Large intestine (tissue), 3 donors: ENCODE results near the gene RPAP2. TPM values are rescaled to one million over a fixed set of nuclear protein-coding genes. Genes with fewer than 3 reads are reported as not detected.
A peak's percentile ranks its signal among the peaks of the same experiment; 100 is the strongest.
"Not testable (repeated sequence)": the region's sequence is repeated elsewhere in the genome, so short reads cannot be mapped to it uniquely, and the experiment has no call there.

Experiments
- DNase-seq, 2 donors: peaks; one replicate each; pipeline versions ENCODE4 v3.0.0 to v3.0.0-alpha.2; 2013
- H3K27ac ChIP-seq: one replicate; pipeline ENCODE4 v1.5.1; 2013; ENCODE audit warnings: low read length
- H3K27me3 ChIP-seq: 2 replicates; pipeline ENCODE4 v1.6.1; 2013; ENCODE audit warnings: low read length; ENCODE audit not compliant: control insufficient read depth, insufficient read depth
- H3K36me3 ChIP-seq: 2 replicates; pipeline ENCODE4 v1.6.1; 2013; ENCODE audit warnings: low read length; ENCODE audit not compliant: control insufficient read depth, insufficient read depth
- H3K4me1 ChIP-seq: one replicate; pipeline ENCODE4 v1.6.1; 2013; ENCODE audit warnings: low read length; ENCODE audit not compliant: control insufficient read depth, insufficient read depth
- H3K4me3 ChIP-seq: one replicate; pipeline ENCODE4 v1.5.1; 2013; ENCODE audit warnings: low read length
- H3K9me3 ChIP-seq: one replicate; pipeline ENCODE4 v1.6.1; 2013; ENCODE audit warnings: mild to moderate bottlenecking, low read depth, low read length, moderate library complexity; ENCODE audit not compliant: control insufficient read depth
- WGBS: methylation state at CpG from one replicate; pipeline ENCODE4 v1.1.5; 2013; ENCODE audit warnings: low lambda C conversion rate; ENCODE audit not compliant: insufficient coverage; 5-methylcytosine and 5-hydroxymethylcytosine counted together
- polyA plus RNA-seq: library from polyadenylated mRNA; unstranded; fragments of 120-200 nt; gene quantifications from one replicate; pipeline ENCODE4 v1.2.1, GENCODE V29; 2013

Gene RPAP2
- polyA plus RNA-seq, 1 donor = 21.8 TPM

DNA sequence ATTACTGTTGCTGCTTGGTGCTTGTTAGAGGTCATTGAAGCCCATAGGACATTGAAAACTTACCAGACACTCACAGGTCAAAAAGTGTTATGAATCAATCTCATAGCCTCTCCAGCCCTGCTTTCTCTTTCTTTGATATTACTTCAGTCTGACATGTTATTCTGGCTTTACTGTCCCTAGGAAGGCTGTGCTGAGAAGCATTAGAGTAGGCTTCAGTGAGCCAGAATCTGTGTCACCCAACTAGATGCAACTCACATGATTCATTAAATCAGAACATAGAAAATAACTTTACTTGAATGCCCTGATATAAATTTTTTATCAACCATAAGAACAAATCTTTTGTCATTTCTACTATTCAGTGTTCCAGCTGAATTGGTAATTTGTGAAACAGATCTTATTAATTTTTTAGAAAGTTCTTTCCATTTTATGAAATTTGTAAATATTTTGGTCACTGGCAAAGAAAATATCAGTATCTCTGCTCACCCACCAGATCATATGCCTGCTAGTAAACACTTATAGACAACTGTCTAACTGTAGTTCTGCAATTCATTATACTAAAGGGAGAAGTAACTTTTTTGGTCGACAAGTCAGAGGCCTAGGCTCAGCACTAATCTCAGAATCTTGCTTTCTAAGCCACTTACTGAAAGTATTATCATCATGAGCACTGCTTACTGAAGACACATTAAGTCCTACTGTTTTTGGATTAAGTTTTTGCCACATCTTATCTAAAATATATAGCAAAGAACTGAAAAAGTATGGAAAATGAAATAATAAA is 48.2 kb downstream of the RPAP2 start:
- 83% methylated on average over 1 of the region's 1 CpG for WGBS
- Histone ChIP-seq H3K9me3 (no peaks in the 10 kb centered on the region), H3K4me3 (no peak overlapping the region), H3K27ac (no peak overlapping the region), H3K4me1 (no peaks in the 10 kb centered on the region), H3K27me3 (no peaks in the 10 kb centered on the region), H3K36me3 (peaks cover 34% of the 10 kb centered on the region)
- no peak for DNase-seq

DNA sequence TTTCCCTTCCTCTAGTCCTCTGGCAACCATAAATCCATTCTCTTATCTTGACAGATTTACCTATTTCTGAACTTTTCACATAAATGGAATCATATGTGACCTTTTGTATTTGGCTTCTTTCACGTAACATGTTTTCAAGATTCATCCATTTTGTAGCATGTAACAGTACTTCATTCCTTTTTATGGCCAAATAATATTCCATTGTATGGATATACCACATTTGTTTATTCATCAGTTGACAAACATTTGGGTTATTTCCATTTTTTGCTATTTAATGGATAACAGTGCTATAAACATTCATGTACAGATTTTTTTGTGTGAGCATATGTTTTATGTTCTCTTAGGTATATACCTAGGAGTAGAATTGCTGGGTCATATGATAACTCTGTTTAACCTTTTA is 54.0 kb downstream of the RPAP2 start:
- H3K4me1 ChIP-seq = no peaks in the 10 kb centered on the region
- H3K4me3 ChIP-seq = no peak overlapping the region
- no peak overlapping the region for H3K27ac ChIP-seq
- H3K36me3 ChIP-seq = peaks cover 21% of the 10 kb centered on the region
- no peaks in the 10 kb centered on the region for H3K27me3 ChIP-seq
- DNase-seq = no peak
- 83% methylated on average over 1 of the region's 1 CpG for WGBS
- no peaks in the 10 kb centered on the region for H3K9me3 ChIP-seq

DNA sequence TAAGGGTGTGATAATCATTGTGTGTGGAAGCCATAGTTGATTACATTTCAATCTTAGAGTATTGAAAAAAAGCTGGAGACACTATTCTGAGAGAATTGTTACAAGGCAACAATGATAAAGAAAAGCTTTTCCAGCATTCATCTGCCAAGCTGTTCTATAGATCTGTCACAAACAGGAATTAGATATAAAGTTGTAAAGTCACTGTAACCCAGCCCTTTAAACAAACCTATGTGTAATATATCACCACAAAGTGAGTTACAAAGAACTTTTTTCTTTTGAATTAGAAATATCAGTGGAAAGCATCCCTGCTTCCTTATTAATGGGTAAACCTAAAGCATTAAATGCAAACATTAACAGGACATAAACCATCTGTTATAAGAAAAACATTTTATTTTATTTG is 55.4 kb downstream of the RPAP2 start:
- Histone ChIP-seq H3K4me1 (no peaks in the 10 kb centered on the region), H3K9me3 (no peaks in the 10 kb centered on the region), H3K27me3 (no peaks in the 10 kb centered on the region), H3K4me3 (no peak overlapping the region), H3K27ac (no peak overlapping the region), H3K36me3 (peaks cover 23% of the 10 kb centered on the region)
- DNase-seq = no peak

DNA sequence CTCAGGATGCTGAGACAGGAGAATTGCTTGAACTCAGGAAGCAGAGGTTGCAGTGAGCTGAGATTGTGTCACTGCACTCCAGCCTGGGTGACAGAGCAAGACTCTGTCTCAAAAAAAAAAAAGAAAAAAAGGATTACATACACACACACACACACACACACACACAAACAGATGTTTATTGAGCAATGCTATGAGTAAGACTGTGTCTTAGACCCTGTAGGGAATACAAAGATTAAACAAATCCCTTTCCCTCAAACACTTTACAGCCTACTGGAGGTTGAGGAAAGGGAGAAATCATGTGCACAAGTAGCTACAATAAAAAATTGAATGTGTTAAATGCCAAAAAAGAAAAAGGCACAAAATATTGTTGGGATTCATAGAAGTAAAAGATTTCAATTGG is 58.1 kb downstream of the RPAP2 start:
- H3K4me1 ChIP-seq = peaks cover 7% of the 10 kb centered on the region
- H3K4me3 ChIP-seq = no peak overlapping the region
- DNase-seq = peak; percentile 7 to 32
- H3K9me3 ChIP-seq = no peaks in the 10 kb centered on the region
- peaks cover 14% of the 10 kb centered on the region for H3K36me3 ChIP-seq
- no peak overlapping the region for H3K27ac ChIP-seq
- H3K27me3 ChIP-seq = no peaks in the 10 kb centered on the region

DNA sequence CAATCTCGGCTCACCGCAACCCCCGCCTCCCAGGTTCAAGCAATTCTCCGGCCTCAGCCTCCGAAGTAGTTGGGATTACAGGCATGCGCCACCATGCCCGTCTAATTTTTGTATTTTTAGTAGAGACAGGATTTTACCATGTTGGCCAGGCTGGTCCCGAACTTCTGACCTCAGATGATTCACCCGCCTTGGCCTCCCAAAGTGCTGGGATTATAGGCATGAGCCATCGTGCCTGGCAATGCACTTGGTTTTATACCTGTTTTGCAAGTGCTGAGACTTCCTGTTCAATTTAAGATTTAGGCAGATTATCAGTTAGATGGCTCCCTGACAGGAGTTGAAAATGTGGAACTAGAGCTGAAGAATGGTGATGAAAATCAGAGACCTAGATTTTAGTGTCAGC is 60.5 kb downstream of the RPAP2 start:
- 100% methylated on average over 1 of the region's 10 CpGs for WGBS
- H3K36me3 ChIP-seq = not testable (repeated sequence)

DNA sequence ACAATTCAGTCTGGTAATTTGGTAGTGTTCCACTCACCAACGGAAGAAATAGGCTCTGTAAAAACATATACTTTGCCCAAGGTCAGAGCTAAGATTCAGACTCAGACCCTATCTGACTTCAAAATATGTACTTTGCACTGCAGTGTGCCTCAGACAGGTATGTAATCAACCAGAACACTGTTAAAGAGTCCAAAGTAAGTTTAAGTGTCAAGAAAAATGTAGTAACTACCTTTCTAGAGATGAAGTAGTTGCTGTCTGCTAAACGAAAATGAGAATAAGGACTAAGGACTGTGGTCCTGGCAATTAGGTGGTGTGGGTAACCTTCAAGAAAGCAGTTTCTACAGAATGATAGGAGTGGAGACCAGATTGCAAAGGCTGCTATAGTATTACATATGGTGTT is 61.1 kb downstream of the RPAP2 start:
- Histone ChIP-seq H3K36me3 (peaks cover 7% of the 10 kb centered on the region), H3K4me3 (no peak overlapping the region), H3K9me3 (no peaks in the 10 kb centered on the region), H3K4me1 (peaks cover 20% of the 10 kb centered on the region), H3K27ac (peak overlapping the region; percentile 53), H3K27me3 (no peaks in the 10 kb centered on the region)
- 20% methylated on average over 1 of the region's 2 CpGs for WGBS
- DNase-seq = peak; percentile 43 to 76

More for the DNA sequence above, 60.5 kb downstream of the RPAP2 start:
- not testable (repeated sequence) for H3K9me3 ChIP-seq, H3K27ac ChIP-seq, H3K27me3 ChIP-seq, H3K4me3 ChIP-seq, DNase-seq
- peaks cover 20% of the 10 kb centered on the region for H3K4me1 ChIP-seq

DNA sequence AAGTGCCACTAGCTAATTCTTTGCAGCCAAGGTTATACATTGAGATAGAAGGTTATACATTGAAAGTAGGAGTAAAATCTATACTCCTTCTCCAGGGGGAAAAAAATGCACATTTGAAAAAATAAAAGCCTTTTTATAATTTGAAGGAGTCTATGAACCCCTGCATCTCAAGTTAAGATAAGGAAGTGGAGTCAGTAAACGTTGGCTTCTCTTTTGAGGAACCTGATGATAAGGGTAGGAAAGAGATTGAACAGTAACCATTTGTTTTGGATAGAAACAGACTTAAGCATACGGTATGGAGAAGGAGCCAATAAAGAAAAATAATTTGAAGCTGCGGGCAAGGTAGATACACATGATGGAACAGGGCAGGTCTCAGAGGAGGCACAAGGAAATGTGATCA is 64.1 kb downstream of the RPAP2 start:
- DNase-seq = no peak
- Histone ChIP-seq H3K4me3 (no peak overlapping the region), H3K36me3 (peaks cover 8% of the 10 kb centered on the region), H3K27me3 (no peaks in the 10 kb centered on the region), H3K27ac (no peak overlapping the region), H3K4me1 (peaks cover 20% of the 10 kb centered on the region), H3K9me3 (no peaks in the 10 kb centered on the region)
- WGBS = 80% methylated on average over 1 of the region's 3 CpGs

DNA sequence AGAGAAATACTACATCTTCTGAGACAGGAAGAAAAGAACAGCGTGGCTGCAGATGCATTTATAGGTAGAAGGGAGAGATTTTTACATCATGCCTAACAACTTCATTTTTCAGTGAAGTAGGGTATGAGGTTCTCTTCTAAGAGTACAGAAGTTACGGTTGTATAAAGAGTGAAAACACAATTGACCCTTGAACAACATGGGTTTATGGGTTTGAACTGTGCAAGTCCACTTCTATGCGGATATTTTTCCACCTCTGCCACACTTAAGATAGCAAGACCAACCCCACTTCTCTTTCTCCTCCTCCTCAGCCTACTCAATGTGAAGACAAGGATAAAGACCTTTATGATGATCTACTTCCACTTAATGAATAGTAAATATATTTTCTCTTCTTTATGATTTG is 64.5 kb downstream of the RPAP2 start:
- H3K4me3 ChIP-seq = no peak overlapping the region
- H3K9me3 ChIP-seq = no peaks in the 10 kb centered on the region
- no CpG with 5 or more reads among the region's 3 CpGs for WGBS
- peaks cover 6% of the 10 kb centered on the region for H3K36me3 ChIP-seq
- H3K4me1 ChIP-seq = peaks cover 20% of the 10 kb centered on the region
- H3K27ac ChIP-seq = no peak overlapping the region
- DNase-seq = peak; percentile 54 to 73
- no peaks in the 10 kb centered on the region for H3K27me3 ChIP-seq

DNA sequence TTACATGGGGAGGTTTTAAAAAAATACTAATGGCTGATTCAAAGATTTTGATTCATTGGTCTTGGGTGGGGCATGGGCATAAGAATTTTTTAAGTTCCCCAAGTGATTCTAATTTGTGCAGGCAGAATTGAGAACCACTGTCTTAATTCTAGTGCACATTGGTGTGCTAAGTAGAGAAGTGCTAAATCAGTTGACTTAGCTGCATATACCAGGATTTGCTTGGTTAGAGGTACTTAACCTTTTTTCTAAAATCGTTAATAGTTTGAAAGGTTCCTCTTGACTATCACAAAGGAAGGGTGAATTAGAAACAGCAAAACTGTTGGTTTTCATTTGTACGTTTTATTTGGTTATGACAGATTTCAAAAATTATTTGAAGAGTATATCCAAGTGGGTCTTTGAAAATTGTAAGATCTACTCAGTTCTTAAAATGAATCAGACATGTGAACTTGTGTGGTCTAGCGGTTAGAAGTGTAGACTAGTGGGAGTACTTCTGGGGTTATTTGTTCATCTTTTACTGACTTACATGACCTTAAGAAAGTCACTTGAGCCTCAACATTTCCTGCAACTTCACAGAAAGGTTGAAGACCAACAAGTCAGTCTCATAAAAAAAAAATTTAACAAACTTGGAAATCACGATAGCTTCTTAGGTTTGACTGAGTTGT is 66.7 kb downstream of the RPAP2 start:
- Histone ChIP-seq H3K4me3 (no peak overlapping the region), H3K27me3 (no peaks in the 10 kb centered on the region), H3K9me3 (no peaks in the 10 kb centered on the region), H3K27ac (no peak overlapping the region), H3K4me1 (peaks cover 13% of the 10 kb centered on the region), H3K36me3 (peaks cover 10% of the 10 kb centered on the region)
- WGBS = 90% methylated on average over 2 of the region's 4 CpGs
- DNase-seq = no peak

DNA sequence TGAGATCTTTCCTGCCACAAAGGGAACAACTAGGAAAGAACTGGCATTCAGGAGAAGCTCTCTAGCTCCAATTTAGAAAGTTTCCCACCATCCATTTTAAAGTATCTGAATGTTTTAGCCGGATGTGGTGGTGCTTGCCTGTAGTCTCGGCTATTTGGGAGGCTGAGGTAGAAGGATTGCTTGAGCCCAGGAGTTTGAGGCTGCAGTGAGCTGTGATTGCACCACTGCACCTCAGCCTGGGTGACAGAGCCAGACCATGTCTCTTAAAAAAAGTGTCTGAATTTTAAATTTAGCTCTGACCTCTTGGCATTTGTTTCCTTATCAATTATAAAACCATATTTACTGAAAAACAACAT is 67.2 kb downstream of the RPAP2 start:
- H3K36me3 ChIP-seq = peaks cover 10% of the 10 kb centered on the region
- DNase-seq = no peak
- no peaks in the 10 kb centered on the region for H3K9me3 ChIP-seq
- H3K4me3 ChIP-seq = no peak overlapping the region
- 100% methylated on average over 1 of the region's 2 CpGs for WGBS
- no peak overlapping the region for H3K27ac ChIP-seq
- H3K4me1 ChIP-seq = peaks cover 12% of the 10 kb centered on the region
- H3K27me3 ChIP-seq = no peaks in the 10 kb centered on the region

DNA sequence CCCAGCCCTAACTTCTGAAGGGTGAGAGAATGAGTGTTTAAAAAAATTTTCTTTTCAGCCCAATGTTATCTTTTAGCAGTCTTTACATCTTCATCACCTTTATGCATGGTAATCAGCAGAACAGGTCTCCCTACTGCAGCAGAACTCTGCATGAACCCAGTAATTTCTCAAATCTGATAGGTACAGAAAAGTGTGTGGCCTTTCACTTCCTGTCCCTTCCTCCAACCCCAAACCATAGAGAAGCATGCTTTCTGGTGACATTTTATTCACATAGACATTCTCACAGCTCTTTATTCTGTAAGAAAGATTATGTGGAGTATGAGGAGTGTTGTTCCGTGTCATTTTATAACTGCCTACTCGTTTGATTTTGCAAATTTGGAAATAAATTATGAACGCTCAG is 68.6 kb downstream of the RPAP2 start:
- no peak for DNase-seq

More for the DNA sequence above, 68.6 kb downstream of the RPAP2 start:
- Histone ChIP-seq H3K27me3 (no peaks in the 10 kb centered on the region), H3K27ac (no peak overlapping the region), H3K4me3 (no peak overlapping the region), H3K36me3 (peaks cover 10% of the 10 kb centered on the region), H3K9me3 (no peaks in the 10 kb centered on the region), H3K4me1 (peaks cover 12% of the 10 kb centered on the region)
- WGBS = 80% methylated on average over 1 of the region's 3 CpGs
